Upper lobe of left lung (tissue), 6 donors: ENCODE data around the gene IST1. TPM values are rescaled to one million over a fixed set of nuclear protein-coding genes. Genes with fewer than 3 reads are reported as not detected.

ENCODE experiments used
- ATAC-seq, 2 donors: fragments of 200-7000 bp; cut with Tn5 transposase; one replicate each; pipeline ENCODE4 v1.9.1; 2022; ENCODE audit warnings: mild to moderate bottlenecking in 2 of 2, moderate library complexity in 2 of 2; ENCODE audit not compliant: low FRiP score in 2 of 2
- DNase-seq, 2 donors: peaks; one replicate each; pipeline ENCODE4 v3.0.0-alpha.2; 2019 to 2020
- H3K27ac ChIP-seq, 4 donors: fragments of 200-600 bp; sonication (generic); one replicate each; pipeline ENCODE4 v1.5.1; 2016 to 2019
- H3K27me3 ChIP-seq, 4 donors: fragments of 200-600 bp; sonication (generic); one replicate each; pipeline ENCODE4 v1.5.1; 2017 to 2019
- H3K36me3 ChIP-seq, 4 donors: fragments of 200-600 bp; sonication (generic); one replicate each; pipeline ENCODE4 v1.5.1; 2016 to 2019
- H3K4me1 ChIP-seq, 4 donors: fragments of 200-600 bp; sonication (generic); one replicate each; pipeline ENCODE4 v1.5.1; 2018 to 2019
- H3K4me3 ChIP-seq, 4 donors: fragments of 200-600 bp; sonication (generic); one replicate each; pipeline ENCODE4 v1.5.1; 2017 to 2019; ENCODE audit warnings: mild to moderate bottlenecking in 2 of 4, moderate library complexity in 1 of 4
- H3K9me3 ChIP-seq, 4 donors: fragments of 200-600 bp; sonication (generic); one replicate each; pipeline ENCODE4 v1.5.1; 2018 to 2019
- EP300 ChIP-seq, 4 donors: sonication (generic); formaldehyde crosslinking; IDR thresholded peaks; one replicate each; pipeline ENCODE4 v1.5.1; 2017; ENCODE audit warnings: antibody characterized with exemption in 4 of 4, control low read depth in 2 of 4
- POLR2A ChIP-seq, 4 donors: fragments of 450-650 bp; IDR thresholded peaks; one replicate each; pipeline ENCODE4 v1.5.1; 2016 to 2017; ENCODE audit warnings: antibody characterized with exemption in 4 of 4, mild to moderate bottlenecking in 2 of 4
- POLR2AphosphoS5 ChIP-seq, 2 donors: sonication (generic); formaldehyde crosslinking; IDR thresholded peaks; one replicate each; pipeline ENCODE4 v1.5.1; 2017; ENCODE audit warnings: antibody characterized with exemption in 2 of 2
- WGBS, 2 donors: methylation state at CpG; one replicate each; pipeline ENCODE4 v1.1.5; 2017 to 2018; 5-methylcytosine and 5-hydroxymethylcytosine counted together
- total RNA-seq, 6 donors: library from RNA; depleted of rRNA in 4 of 6; stranded (reverse); fragments of >200 nt in 4 of 6; gene quantifications; one replicate each; pipeline versions ENCODE4 v1.1.0 to v1.2.1, GENCODE V29; 2016 to 2021
- TF ChIP-seq, protein P1 (sequence below), 6 experiments: fragments of 450-650 bp in 4 of 6; fragments of 200-600 bp in 2 of 6; sonication (generic) in 2 of 6; IDR thresholded peaks; one replicate each; pipeline ENCODE4 v1.5.1; 2016 to 2019; ENCODE audit warnings: antibody characterized with exemption in 6 of 6
- donor health status: DM: no; HTN: no; CAD: no; lungs with moderate emphysema.
- donor health status: DM: no; HTN: yes; CAD: no; lungs with severe emphysema.

IST1 gene
- total RNA-seq, 6 donors from 2014 or later: 164 to 224 (median 176) TPM

DNA sequence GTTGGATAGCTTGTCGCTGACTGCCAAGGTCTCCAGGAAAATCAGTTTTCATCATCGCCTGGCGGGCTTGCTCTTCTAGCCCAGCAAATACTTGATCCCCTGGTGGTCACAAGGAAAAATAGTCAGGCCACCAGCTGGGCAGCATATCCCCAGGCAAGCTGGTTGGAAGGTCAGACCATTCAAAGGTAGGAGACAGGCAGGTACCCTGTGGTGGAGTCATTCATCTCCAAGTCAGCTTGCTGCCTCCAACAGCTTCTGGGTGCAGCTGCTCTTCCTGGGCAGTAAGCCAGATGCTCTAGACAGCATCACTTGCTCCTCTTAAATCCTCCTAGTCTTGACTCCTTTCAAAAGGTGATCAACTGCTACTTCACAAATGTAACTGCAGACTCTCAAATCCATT, 27.4 kb upstream of the IST1 start:
- 87 to 100% methylated on average over 3 of the region's 3 CpGs for WGBS, 2 donors
- no peak overlapping the region for H3K27ac ChIP-seq
- no peak overlapping the region for H3K4me3 ChIP-seq
- H3K4me1 ChIP-seq: no peaks in the 10 kb centered on the region
- H3K27me3 ChIP-seq: no peaks in the 10 kb centered on the region
- no peaks in the 10 kb centered on the region for H3K9me3 ChIP-seq
- ATAC-seq (no peak), DNase-seq (no peak)
- H3K36me3 ChIP-seq: peaks cover 6 to 57% (median 17%) of the 10 kb centered on the region in 4 donors
- TF ChIP-seq POLR2A (IDR thresholded peaks at IDR 0.05) (no peak), EP300 (IDR thresholded peaks at IDR 0.05) (no peak)

GRCh38 chr16:71869089-71869488, 26.2 kb upstream of the IST1 start:
- DNase-seq: no peak
- 100% methylated on average over 1 of the region's 1 CpG for WGBS, 2 donors

DNA sequence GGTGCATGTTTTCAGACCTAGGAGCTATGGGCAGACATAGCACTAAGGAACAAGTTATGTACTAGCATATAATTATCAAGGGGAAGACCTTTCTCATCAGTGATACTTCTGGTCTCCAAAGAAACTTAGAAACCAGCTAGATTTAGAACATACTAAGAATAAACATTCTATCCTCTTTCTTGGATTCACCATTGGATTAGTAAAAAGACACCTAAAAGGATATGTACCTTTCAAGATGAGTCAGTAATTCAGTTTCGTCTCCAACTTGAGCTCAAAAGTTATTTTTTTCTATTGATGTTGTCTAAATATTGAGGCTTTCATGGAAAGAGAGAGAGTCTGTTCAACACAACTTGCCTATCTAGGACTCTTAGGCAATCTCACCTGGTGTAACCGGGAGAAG, 24.5 kb upstream of the IST1 start:
- ATAC-seq: no peak
- WGBS, 2 donors: 93 to 96% methylated on average over 2 of the region's 2 CpGs
- Histone ChIP-seq H3K4me3 (no peak overlapping the region), H3K9me3 (no peaks in the 10 kb centered on the region), H3K36me3 (peaks cover 0 to 44% (median 4%) of the 10 kb centered on the region in 4 donors), H3K4me1 (no peaks in the 10 kb centered on the region), H3K27me3 (no peaks in the 10 kb centered on the region), H3K27ac (no peak overlapping the region)
- TF ChIP-seq POLR2AphosphoS5 (IDR thresholded peaks at IDR 0.05) (no peak), EP300 (IDR thresholded peaks at IDR 0.05) (no peak)
- no peak for DNase-seq

More at GRCh38 chr16:71869089-71869488, 26.2 kb upstream of the IST1 start:
- no peak for ATAC-seq
- Histone ChIP-seq H3K4me1 (no peaks in the 10 kb centered on the region), H3K27me3 (no peaks in the 10 kb centered on the region), H3K4me3 (no peak overlapping the region), H3K36me3 (peaks cover 2 to 48% (median 11%) of the 10 kb centered on the region in 4 donors), H3K9me3 (no peaks in the 10 kb centered on the region), H3K27ac (no peak overlapping the region)
- no peak for TF ChIP-seq EP300 (IDR thresholded peaks at IDR 0.05)
- TF ChIP-seq, protein P1, sequence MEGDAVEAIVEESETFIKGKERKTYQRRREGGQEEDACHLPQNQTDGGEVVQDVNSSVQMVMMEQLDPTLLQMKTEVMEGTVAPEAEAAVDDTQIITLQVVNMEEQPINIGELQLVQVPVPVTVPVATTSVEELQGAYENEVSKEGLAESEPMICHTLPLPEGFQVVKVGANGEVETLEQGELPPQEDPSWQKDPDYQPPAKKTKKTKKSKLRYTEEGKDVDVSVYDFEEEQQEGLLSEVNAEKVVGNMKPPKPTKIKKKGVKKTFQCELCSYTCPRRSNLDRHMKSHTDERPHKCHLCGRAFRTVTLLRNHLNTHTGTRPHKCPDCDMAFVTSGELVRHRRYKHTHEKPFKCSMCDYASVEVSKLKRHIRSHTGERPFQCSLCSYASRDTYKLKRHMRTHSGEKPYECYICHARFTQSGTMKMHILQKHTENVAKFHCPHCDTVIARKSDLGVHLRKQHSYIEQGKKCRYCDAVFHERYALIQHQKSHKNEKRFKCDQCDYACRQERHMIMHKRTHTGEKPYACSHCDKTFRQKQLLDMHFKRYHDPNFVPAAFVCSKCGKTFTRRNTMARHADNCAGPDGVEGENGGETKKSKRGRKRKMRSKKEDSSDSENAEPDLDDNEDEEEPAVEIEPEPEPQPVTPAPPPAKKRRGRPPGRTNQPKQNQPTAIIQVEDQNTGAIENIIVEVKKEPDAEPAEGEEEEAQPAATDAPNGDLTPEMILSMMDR (IDR thresholded peaks at IDR 0.05): no peak
- no peak for TF ChIP-seq POLR2AphosphoS5 (IDR thresholded peaks at IDR 0.05)
- no peak for TF ChIP-seq POLR2A (IDR thresholded peaks at IDR 0.05)

DNA sequence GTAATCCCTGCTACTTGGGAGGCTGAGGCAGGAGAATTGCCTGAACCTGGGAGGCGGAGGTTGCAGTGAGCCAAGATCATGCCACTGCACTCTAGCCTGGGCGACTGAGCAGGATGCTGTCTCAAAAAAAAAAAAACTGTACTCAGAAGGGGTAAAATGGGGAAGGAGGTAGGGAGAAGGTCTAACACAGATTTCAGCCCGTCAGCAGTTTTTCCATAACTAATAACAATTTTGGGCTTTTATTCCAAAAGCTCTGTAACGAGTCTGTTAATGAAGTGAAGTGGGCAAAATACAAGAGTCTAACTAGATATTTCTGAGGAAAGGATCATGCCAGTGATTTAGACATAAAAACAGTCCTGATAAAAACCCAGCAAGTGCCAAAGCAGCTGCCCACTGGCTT, 22.1 kb upstream of the IST1 start:
- no peak for DNase-seq
- 84 to 91% methylated on average over 4 of the region's 4 CpGs for WGBS, 2 donors
- H3K27me3 ChIP-seq: no peaks in the 10 kb centered on the region
- peaks cover 0 to 43% (median 6%) of the 10 kb centered on the region in 4 donors for H3K36me3 ChIP-seq
- H3K4me3 ChIP-seq: no peak overlapping the region
- H3K27ac ChIP-seq: no peak overlapping the region
- ATAC-seq: no peak
- H3K9me3 ChIP-seq: no peaks in the 10 kb centered on the region
- TF ChIP-seq EP300 (IDR thresholded peaks at IDR 0.05) (no peak), POLR2A (IDR thresholded peaks at IDR 0.05) (no peak), POLR2AphosphoS5 (IDR thresholded peaks at IDR 0.05) (no peak)
- TF ChIP-seq, protein P1 (IDR thresholded peaks at IDR 0.05): no peak
- no peaks in the 10 kb centered on the region for H3K4me1 ChIP-seq

- DNase-seq (no peak), ATAC-seq (no peak)
- Histone ChIP-seq H3K9me3 (no peaks in the 10 kb centered on the region), H3K27ac (no peak overlapping the region), H3K27me3 (no peaks in the 10 kb centered on the region), H3K4me3 (no peak overlapping the region), H3K36me3 (peaks cover 0 to 52% (median 11%) of the 10 kb centered on the region in 4 donors), H3K4me1 (peaks cover 9 to 30% (median 20%) of the 10 kb centered on the region in 4 donors)
- TF ChIP-seq EP300 (IDR thresholded peaks at IDR 0.05): no peak
- no peak for TF ChIP-seq POLR2A (IDR thresholded peaks at IDR 0.05)
- TF ChIP-seq, protein P1 (IDR thresholded peaks at IDR 0.05): no peak
- no peak for TF ChIP-seq POLR2AphosphoS5 (IDR thresholded peaks at IDR 0.05)
- 65 to 79% methylated on average over 4 of the region's 4 CpGs for WGBS, 2 donors
Measured at GRCh38 chr16:71878911-71879310, 16.4 kb upstream of the IST1 start.

- Histone ChIP-seq H3K4me3 (no peak overlapping the region), H3K36me3 (peaks cover 0 to 44% (median 10%) of the 10 kb centered on the region in 4 donors), H3K27ac (no peak overlapping the region), H3K4me1 (peaks cover 13 to 37% (median 27%) of the 10 kb centered on the region in 4 donors), H3K27me3 (no peaks in the 10 kb centered on the region), H3K9me3 (no peaks in the 10 kb centered on the region)
- WGBS, 2 donors: 51 to 70% methylated on average over 4 of the region's 4 CpGs
- TF ChIP-seq, protein P1 (IDR thresholded peaks at IDR 0.05): no peak
- no peak for TF ChIP-seq EP300 (IDR thresholded peaks at IDR 0.05)
- TF ChIP-seq POLR2A (IDR thresholded peaks at IDR 0.05): no peak
- no peak for TF ChIP-seq POLR2AphosphoS5 (IDR thresholded peaks at IDR 0.05)
- ATAC-seq (no peak), DNase-seq (no peak)
Measured at GRCh38 chr16:71880176-71880575, 15.2 kb upstream of the IST1 start.
